HepG2 (cell line): ENCODE data around the gene KIAA0232. TPM values are rescaled to one million over a fixed set of nuclear protein-coding genes. Genes with fewer than 3 reads are reported as not detected.

Experiments used
- GTF3A ChIP-seq: sonication (generic); formaldehyde crosslinking; conservative IDR thresholded peaks from 2 replicates; pipeline ENCODE4 v1.4.0; 2020; ENCODE audit warnings: mild to moderate bottlenecking, missing genetic modification reagents
- HNF4G ChIP-seq, 2 experiments: sonication (generic) in 1 of 2; formaldehyde crosslinking in 1 of 2; IDR thresholded peaks; 2 replicates each; pipeline versions ENCODE4 v1.4.0 to v1.6.1; 2011 to 2020; ENCODE audit warnings: borderline replicate concordance in 2 of 2, low read depth in 2 of 2, mild to moderate bottlenecking in 2 of 2, low read length in 1 of 2, missing genetic modification reagents in 1 of 2, moderate library complexity in 1 of 2
- KLF16 ChIP-seq, 2 experiments: sonication (generic) in 1 of 2; formaldehyde crosslinking in 1 of 2; IDR thresholded peaks; 2 replicates each; pipeline versions ENCODE4 v1.6.1 to v1.8.0; 2016 to 2023; ENCODE audit warnings: missing genetic modification reagents in 2 of 2, missing compliant biosample characterization in 1 of 2
- ZFX ChIP-seq: sonication (generic); formaldehyde crosslinking; IDR thresholded peaks from 2 replicates; pipeline ENCODE4 v1.4.0; 2020; ENCODE audit warnings: mild to moderate bottlenecking, low read depth, missing genetic modification reagents, moderate library complexity
- ZNF160 ChIP-seq: sonication (generic); formaldehyde crosslinking; IDR thresholded peaks from 2 replicates; pipeline ENCODE4 v1.8.0; 2022; ENCODE audit warnings: mild to moderate bottlenecking, inconsistent platforms, missing genetic modification reagents
- ZNF460 ChIP-seq: sonication (generic); formaldehyde crosslinking; IDR thresholded peaks from 2 replicates; pipeline ENCODE4 v1.5.1; 2020; ENCODE audit warnings: missing genetic modification reagents, mild to moderate bottlenecking, borderline replicate concordance
- ZNF496 ChIP-seq: sonication (generic); formaldehyde crosslinking; IDR thresholded peaks from 2 replicates; pipeline ENCODE4 v1.8.1; 2023; ENCODE audit warnings: mild to moderate bottlenecking, moderate library complexity, missing genetic modification reagents; ENCODE audit not compliant: insufficient replicate concordance
- ZZZ3 ChIP-seq: sonication (generic); formaldehyde crosslinking; IDR thresholded peaks from 2 replicates; pipeline ENCODE4 v1.4.0; 2020; ENCODE audit warnings: missing genetic modification reagents, mild to moderate bottlenecking, borderline replicate concordance
- polyA plus RNA-seq, 8 experiments: library from polyadenylated mRNA; depleted of rRNA in 3 of 8; stranded (reverse) in 7 of 8; unstranded in 1 of 8; fragments of >200 nt; fragmentation: Illumina TruSeq in 4 of 8; extraction: Trizol in 4 of 8; gene quantifications; 2 replicates each; pipeline versions ENCODE4 v1.2.1 to v1.2.3, GENCODE V29; 2011 to 2016; ENCODE audit warnings: low read depth in 4 of 8, missing spikeins in 1 of 8, mixed read lengths in 1 of 8; ENCODE audit not compliant: insufficient read depth in 1 of 8
- total RNA-seq, 5 experiments: library from RNA; depleted of rRNA; stranded (reverse); fragments of >200 nt; fragmentation: Illumina TruSeq; extraction: Trizol; gene quantifications; 2 replicates each; pipeline ENCODE4 v1.2.3, GENCODE V29; 2016; ENCODE audit warnings: low read depth in 1 of 5
- TF ChIP-seq, protein P1 (sequence below): sonication (generic); formaldehyde crosslinking; IDR thresholded peaks from 2 replicates; pipeline ENCODE4 v1.4.0; 2020; ENCODE audit warnings: missing genetic modification reagents, mild to moderate bottlenecking, borderline replicate concordance

Gene KIAA0232
- total and polyA plus RNA-seq, 2 of the 13 experiments (the other 11 are each of a cell fraction or from before 2014, with no cell fraction given) = 7.8 to 17.1 TPM

- no peak for TF ChIP-seq ZNF496 (CRISPR knock-in tag)
- TF ChIP-seq KLF16 (CRISPR knock-in tag; IDR thresholded peaks at IDR 0.05) = no peak
- TF ChIP-seq, protein P1, sequence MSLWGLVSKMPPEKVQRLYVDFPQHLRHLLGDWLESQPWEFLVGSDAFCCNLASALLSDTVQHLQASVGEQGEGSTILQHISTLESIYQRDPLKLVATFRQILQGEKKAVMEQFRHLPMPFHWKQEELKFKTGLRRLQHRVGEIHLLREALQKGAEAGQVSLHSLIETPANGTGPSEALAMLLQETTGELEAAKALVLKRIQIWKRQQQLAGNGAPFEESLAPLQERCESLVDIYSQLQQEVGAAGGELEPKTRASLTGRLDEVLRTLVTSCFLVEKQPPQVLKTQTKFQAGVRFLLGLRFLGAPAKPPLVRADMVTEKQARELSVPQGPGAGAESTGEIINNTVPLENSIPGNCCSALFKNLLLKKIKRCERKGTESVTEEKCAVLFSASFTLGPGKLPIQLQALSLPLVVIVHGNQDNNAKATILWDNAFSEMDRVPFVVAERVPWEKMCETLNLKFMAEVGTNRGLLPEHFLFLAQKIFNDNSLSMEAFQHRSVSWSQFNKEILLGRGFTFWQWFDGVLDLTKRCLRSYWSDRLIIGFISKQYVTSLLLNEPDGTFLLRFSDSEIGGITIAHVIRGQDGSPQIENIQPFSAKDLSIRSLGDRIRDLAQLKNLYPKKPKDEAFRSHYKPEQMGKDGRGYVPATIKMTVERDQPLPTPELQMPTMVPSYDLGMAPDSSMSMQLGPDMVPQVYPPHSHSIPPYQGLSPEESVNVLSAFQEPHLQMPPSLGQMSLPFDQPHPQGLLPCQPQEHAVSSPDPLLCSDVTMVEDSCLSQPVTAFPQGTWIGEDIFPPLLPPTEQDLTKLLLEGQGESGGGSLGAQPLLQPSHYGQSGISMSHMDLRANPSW (CRISPR knock-in tag) = no peak
- TF ChIP-seq ZNF460 = no peak
- TF ChIP-seq ZNF160 = no peak
- no peak for TF ChIP-seq HNF4G (IDR thresholded peaks at IDR 0.05; ENCODE audit: borderline replicate concordance, low read depth, low read length)
- TF ChIP-seq HNF4G (CRISPR knock-in tag; IDR thresholded peaks at IDR 0.05; ENCODE audit: borderline replicate concordance, low read depth) = no peak
- no peak for TF ChIP-seq ZFX (CRISPR knock-in tag)
- no peak for TF ChIP-seq ZZZ3 (CRISPR knock-in tag)
- TF ChIP-seq GTF3A (CRISPR knock-in tag) = no peak
These were observed 131.9 kb downstream of the KIAA0232 start (continued) for GRCh38 chr4:6914448-6914847.
